ENCODE data around the gene CSNK1D. TPM values are rescaled to one million over a fixed set of nuclear protein-coding genes. Genes with fewer than 3 reads are reported as not detected.

CSNK1D gene
- total and polyA plus RNA-seq, 8 donors: 47.1 to 107 (median 66.0) TPM

GRCh38 chr17:82217120-82217529 lies 56.4 kb downstream of the CSNK1D start:
- Histone ChIP-seq H3K27ac (peak overlapping the region; percentile 40 to 84 (median 82)), H3K4me1 (peaks cover 11 to 19% (median 13%) of the 10 kb centered on the region in 3 donors), H3K27me3 (no peaks in the 10 kb centered on the region), H3K9me3 (no peaks in the 10 kb centered on the region), H3K4me3 (no peak overlapping the region), H3K36me3 (no peaks in the 10 kb centered on the region)
- ATAC-seq (peak in 2 of 4 donors; percentile 4 to 17), DNase-seq (peak in 5 of 6 donors; percentile 32 to 88 (median 58)), FAIRE-seq (no peak)
- TF ChIP-seq CTCF (IDR thresholded peaks at IDR 0.05): no peak
- intact Hi-C loops (cut with DNase I): no loop called here
- 87 to 89% methylated on average over 12 of the region's 12 CpGs for WGBS, 2 donors

GRCh38 chr17:82216301-82217119 lies 57.0 kb downstream of the CSNK1D start:
- Histone ChIP-seq H3K4me3 (no peak overlapping the region), H3K27me3 (no peaks in the 10 kb centered on the region), H3K27ac (peak overlapping the region; percentile 40 to 84 (median 82)), H3K36me3 (no peaks in the 10 kb centered on the region), H3K9me3 (no peaks in the 10 kb centered on the region), H3K4me1 (peaks cover 11 to 24% (median 13%) of the 10 kb centered on the region in 3 donors)
- no peak for FAIRE-seq
- no peak for TF ChIP-seq CTCF (IDR thresholded peaks at IDR 0.05)
- intact Hi-C loops (cut with DNase I): no loop called here
- ATAC-seq: peak; percentile 53 to 85 (median 82)
- 33 to 34% methylated on average over 17 of the region's 17 CpGs for WGBS, 2 donors
- DNase-seq: peak; percentile 82 to 94 (median 87)

GRCh38 chr17:82215972-82216300 lies 57.6 kb downstream of the CSNK1D start:
- Histone ChIP-seq H3K27ac (peak overlapping the region; percentile 40 to 84 (median 82)), H3K27me3 (no peaks in the 10 kb centered on the region), H3K36me3 (no peaks in the 10 kb centered on the region), H3K4me3 (no peak overlapping the region), H3K9me3 (no peaks in the 10 kb centered on the region), H3K4me1 (peaks cover 11 to 26% (median 13%) of the 10 kb centered on the region in 3 donors)
- DNase-seq (peak in 1 of 6 donors; percentile 61), ATAC-seq (no peak), FAIRE-seq (no peak)
- intact Hi-C loops (cut with DNase I): no loop called here
- no peak for TF ChIP-seq CTCF (IDR thresholded peaks at IDR 0.05)
- WGBS, 2 donors: 91 to 92% methylated on average over 12 of the region's 12 CpGs

- H3K4me1 ChIP-seq: peaks cover 11 to 26% (median 13%) of the 10 kb centered on the region in 3 donors
- no peak for FAIRE-seq
- intact Hi-C loops (cut with DNase I): no loop called here
These were observed 58.2 kb downstream of the CSNK1D start for GRCh38 chr17:82215095-82215971.

More at GRCh38 chr17:82215095-82215971, 58.2 kb downstream of the CSNK1D start:
- DNase-seq (peak in 3 of 6 donors; percentile 29 to 74 (median 57)), ATAC-seq (no peak)
- Histone ChIP-seq H3K4me3 (no peak overlapping the region), H3K27me3 (no peaks in the 10 kb centered on the region), H3K36me3 (no peaks in the 10 kb centered on the region), H3K9me3 (no peaks in the 10 kb centered on the region), H3K27ac (peak overlapping the region in 2 of 4 donors; percentile 82 to 84)
- no peak for TF ChIP-seq CTCF (IDR thresholded peaks at IDR 0.05)
- WGBS, 2 donors: 76 to 77% methylated on average over 23 to 25 of the region's 25 CpGs

Data from pancreas (tissue), 10 donors.